WTC11 (cell line): ENCODE measurements around the gene TKTL1. TPM values are rescaled to one million over a fixed set of nuclear protein-coding genes. Genes with fewer than 3 reads are reported as not detected.

Experiments used
- ATAC-seq: fragments of 200-7000 bp; cut with Tn5 transposase; 2 replicates; pipeline ENCODE4 v1.10.0; 2021; ENCODE audit warnings: mild to moderate bottlenecking, moderate library complexity
- CTCF ChIA-PET: fragments of 300-600 bp; sonication (Branson Sonifier 250); formaldehyde crosslinking; loops from one replicate; lab custom pipeline; 2021; ENCODE audit warnings: antibody characterized with exemption; lab: Charles Lee
- POLR2A ChIA-PET: fragments of 350-600 bp; sonication (Branson Sonifier 250); formaldehyde crosslinking; loops from one replicate; lab custom pipeline; 2021; ENCODE audit warnings: antibody characterized with exemption; lab: Charles Lee
- DNase-seq: peaks from one replicate; pipeline ENCODE4 v3.0.0; 2021; ENCODE audit warnings: low spot score
- H3K27ac Mint-ChIP-seq: 2 replicates; pipeline ENCODE4 v1.8.0; 2021; ENCODE audit warnings: mixed read lengths
- H3K27me3 Mint-ChIP-seq: 2 replicates; pipeline ENCODE4 v1.8.0; 2021; ENCODE audit warnings: low read depth, mild to moderate bottlenecking, moderate library complexity, mixed read lengths
- H3K36me3 Mint-ChIP-seq: 2 replicates; pipeline ENCODE4 v1.8.0; 2021; ENCODE audit warnings: mixed read lengths
- H3K4me1 Mint-ChIP-seq: 2 replicates; pipeline ENCODE4 v1.8.0; 2022; ENCODE audit warnings: mixed read lengths
- H3K4me3 Mint-ChIP-seq: 2 replicates; pipeline ENCODE4 v1.8.0; 2021; ENCODE audit warnings: mild to moderate bottlenecking, moderate library complexity, mixed read lengths
- H3K9me3 Mint-ChIP-seq: 2 replicates; pipeline ENCODE4 v1.8.0; 2021; ENCODE audit warnings: mixed read lengths
- FOXK1 ChIP-seq: sonication (generic); formaldehyde crosslinking; IDR thresholded peaks from 2 replicates; pipeline ENCODE4 v1.8.0; 2022; ENCODE audit warnings: mild to moderate bottlenecking, moderate library complexity, missing genetic modification reagents
- GRHL2 ChIP-seq: fragments of 250-450 bp; sonication (Bioruptor Pico); IDR thresholded peaks from 2 replicates; pipeline ENCODE4 v1.8.0; 2022; ENCODE audit warnings: mild to moderate bottlenecking, moderate library complexity; ENCODE audit not compliant: insufficient replicate concordance, severe bottlenecking
- MYBL2 ChIP-seq: sonication (generic); formaldehyde crosslinking; IDR thresholded peaks from 2 replicates; pipeline ENCODE4 v1.8.1; 2023; ENCODE audit warnings: mild to moderate bottlenecking, moderate library complexity, missing genetic modification reagents
- SMAD3 ChIP-seq: sonication (generic); formaldehyde crosslinking; IDR thresholded peaks from 2 replicates; pipeline ENCODE4 v1.8.0; 2022; ENCODE audit warnings: missing genetic modification reagents, mild to moderate bottlenecking, borderline replicate concordance
- SOX15 ChIP-seq: fragments of 250-450 bp; sonication (Bioruptor Pico); IDR thresholded peaks from 2 replicates; pipeline ENCODE4 v1.9.0; 2021; ENCODE audit warnings: mild to moderate bottlenecking
- SP1 ChIP-seq: sonication (generic); formaldehyde crosslinking; conservative IDR thresholded peaks from 2 replicates; pipeline ENCODE4 v1.8.1; 2022; ENCODE audit warnings: missing genetic modification reagents
- ZNF317 ChIP-seq: sonication (generic); formaldehyde crosslinking; IDR thresholded peaks from 2 replicates; pipeline ENCODE4 v1.8.1; 2023; ENCODE audit warnings: low read depth, mild to moderate bottlenecking, moderate library complexity, missing genetic modification reagents, borderline replicate concordance
- total RNA-seq: library from RNA; stranded (reverse); gene quantifications from 3 replicates; pipeline ENCODE4 v1.2.3, GENCODE V29; 2021
- TF ChIP-seq, protein P1 (sequence below): sonication (generic); formaldehyde crosslinking; IDR thresholded peaks from 2 replicates; pipeline ENCODE4 v1.8.1; 2022; ENCODE audit warnings: mild to moderate bottlenecking, moderate library complexity, missing genetic modification reagents
- TF ChIP-seq, protein P2 (sequence below): sonication (generic); formaldehyde crosslinking; IDR thresholded peaks from 2 replicates; pipeline ENCODE4 v1.8.1; 2023; ENCODE audit warnings: mild to moderate bottlenecking, missing genetic modification reagents, borderline replicate concordance
- TF ChIP-seq, protein P3 (sequence below): sonication (generic); formaldehyde crosslinking; conservative IDR thresholded peaks from 2 replicates; pipeline ENCODE4 v1.8.1; 2023; ENCODE audit warnings: mild to moderate bottlenecking, low read depth, missing genetic modification reagents, moderate library complexity
- TF ChIP-seq, protein P4 (sequence below): sonication (generic); formaldehyde crosslinking; IDR thresholded peaks from 2 replicates; pipeline ENCODE4 v1.8.1; 2022; ENCODE audit warnings: low read depth, missing genetic modification reagents, borderline replicate concordance
- TF ChIP-seq, protein P5 (sequence below): sonication (generic); formaldehyde crosslinking; IDR thresholded peaks from 2 replicates; pipeline ENCODE4 v1.8.0; 2022; ENCODE audit warnings: missing genetic modification reagents
- TF ChIP-seq, protein P6 (sequence below): sonication (generic); formaldehyde crosslinking; IDR thresholded peaks from 2 replicates; pipeline ENCODE4 v1.8.0; 2022; ENCODE audit warnings: mild to moderate bottlenecking, missing genetic modification reagents
- TF ChIP-seq, protein P7 (sequence below): sonication (generic); formaldehyde crosslinking; IDR thresholded peaks from 2 replicates; pipeline ENCODE4 v1.8.1; 2023; ENCODE audit warnings: mild to moderate bottlenecking, missing genetic modification reagents, moderate library complexity

TKTL1 gene
- total RNA-seq, 1 experiment from 2014 or later: 0.46 TPM

DNA sequence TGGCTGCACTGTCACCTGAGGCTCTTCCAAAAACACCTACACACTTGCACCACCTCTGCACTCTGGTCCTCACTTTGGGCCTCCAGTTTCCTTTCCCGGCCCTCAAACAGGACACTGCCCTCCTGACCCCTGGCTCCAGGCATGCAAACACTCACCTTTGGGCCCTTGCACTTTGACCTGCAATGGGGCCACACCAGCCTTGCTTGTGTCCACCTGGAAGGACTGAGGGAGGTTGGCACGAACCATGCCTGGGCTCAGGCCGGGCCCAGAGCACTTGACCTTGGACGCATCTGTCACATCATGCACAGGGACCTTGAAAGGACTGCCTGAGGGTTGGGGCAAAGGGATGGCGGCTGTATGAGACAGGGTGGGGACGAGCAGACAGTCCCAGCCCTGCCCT lies 63.2 kb downstream of the TKTL1 start (continued):
- no peak for TF ChIP-seq ZNF317

DNA sequence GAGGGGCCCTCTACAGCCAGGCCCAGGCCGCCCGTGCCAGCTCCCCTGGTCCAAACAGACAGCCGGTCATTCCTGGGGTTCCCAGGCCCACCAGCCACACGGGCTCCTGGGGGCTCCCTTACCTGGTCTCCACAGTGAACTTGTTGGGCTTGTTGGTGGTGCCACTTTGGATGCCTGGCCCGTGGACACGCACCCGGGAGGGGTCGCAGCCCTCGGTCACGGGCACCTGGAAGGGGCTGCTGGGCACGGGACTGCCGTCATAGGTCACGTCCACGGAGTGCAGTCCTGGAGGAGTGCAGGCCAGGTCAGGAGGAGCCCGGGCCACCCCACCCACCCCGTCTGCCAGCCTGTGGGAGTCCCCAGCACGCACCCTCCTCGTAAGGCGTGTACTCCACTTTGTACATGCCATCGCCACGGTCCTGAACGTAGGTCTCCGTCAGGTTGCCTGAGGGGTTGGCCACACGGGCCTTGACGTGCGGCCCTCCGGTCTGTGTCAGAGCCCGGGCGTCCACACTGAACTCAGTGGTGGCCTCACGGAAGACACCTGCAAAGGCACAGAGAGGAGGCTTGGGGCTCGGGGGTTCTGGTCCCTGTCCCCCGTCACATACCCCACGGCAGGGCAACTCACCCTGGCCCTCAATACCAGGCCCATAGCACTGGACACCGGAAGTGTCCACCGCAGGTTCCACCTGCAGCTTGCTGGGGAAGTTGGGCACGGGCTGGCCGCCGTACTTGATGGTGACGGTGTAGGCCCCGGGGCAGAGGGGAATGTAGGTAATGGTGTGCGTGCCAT lies 64.0 kb downstream of the TKTL1 start:
- Mint-ChIP-seq H3K4me3 (no peak overlapping the region), H3K27ac (no peak overlapping the region), H3K36me3 (peaks cover 44% of the 10 kb centered on the region), H3K9me3 (no peaks in the 10 kb centered on the region), H3K27me3 (no peaks in the 10 kb centered on the region), H3K4me1 (no peaks in the 10 kb centered on the region)
- no peak for DNase-seq
- ATAC-seq: no peak
- ChIA-PET CTCF (no interaction called here), POLR2A (no interaction called here)
- TF ChIP-seq, protein P1, sequence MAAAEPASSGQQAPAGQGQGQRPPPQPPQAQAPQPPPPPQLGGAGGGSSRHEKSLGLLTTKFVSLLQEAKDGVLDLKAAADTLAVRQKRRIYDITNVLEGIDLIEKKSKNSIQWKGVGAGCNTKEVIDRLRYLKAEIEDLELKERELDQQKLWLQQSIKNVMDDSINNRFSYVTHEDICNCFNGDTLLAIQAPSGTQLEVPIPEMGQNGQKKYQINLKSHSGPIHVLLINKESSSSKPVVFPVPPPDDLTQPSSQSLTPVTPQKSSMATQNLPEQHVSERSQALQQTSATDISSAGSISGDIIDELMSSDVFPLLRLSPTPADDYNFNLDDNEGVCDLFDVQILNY (CRISPR knock-in tag): no peak
- TF ChIP-seq, protein P2, sequence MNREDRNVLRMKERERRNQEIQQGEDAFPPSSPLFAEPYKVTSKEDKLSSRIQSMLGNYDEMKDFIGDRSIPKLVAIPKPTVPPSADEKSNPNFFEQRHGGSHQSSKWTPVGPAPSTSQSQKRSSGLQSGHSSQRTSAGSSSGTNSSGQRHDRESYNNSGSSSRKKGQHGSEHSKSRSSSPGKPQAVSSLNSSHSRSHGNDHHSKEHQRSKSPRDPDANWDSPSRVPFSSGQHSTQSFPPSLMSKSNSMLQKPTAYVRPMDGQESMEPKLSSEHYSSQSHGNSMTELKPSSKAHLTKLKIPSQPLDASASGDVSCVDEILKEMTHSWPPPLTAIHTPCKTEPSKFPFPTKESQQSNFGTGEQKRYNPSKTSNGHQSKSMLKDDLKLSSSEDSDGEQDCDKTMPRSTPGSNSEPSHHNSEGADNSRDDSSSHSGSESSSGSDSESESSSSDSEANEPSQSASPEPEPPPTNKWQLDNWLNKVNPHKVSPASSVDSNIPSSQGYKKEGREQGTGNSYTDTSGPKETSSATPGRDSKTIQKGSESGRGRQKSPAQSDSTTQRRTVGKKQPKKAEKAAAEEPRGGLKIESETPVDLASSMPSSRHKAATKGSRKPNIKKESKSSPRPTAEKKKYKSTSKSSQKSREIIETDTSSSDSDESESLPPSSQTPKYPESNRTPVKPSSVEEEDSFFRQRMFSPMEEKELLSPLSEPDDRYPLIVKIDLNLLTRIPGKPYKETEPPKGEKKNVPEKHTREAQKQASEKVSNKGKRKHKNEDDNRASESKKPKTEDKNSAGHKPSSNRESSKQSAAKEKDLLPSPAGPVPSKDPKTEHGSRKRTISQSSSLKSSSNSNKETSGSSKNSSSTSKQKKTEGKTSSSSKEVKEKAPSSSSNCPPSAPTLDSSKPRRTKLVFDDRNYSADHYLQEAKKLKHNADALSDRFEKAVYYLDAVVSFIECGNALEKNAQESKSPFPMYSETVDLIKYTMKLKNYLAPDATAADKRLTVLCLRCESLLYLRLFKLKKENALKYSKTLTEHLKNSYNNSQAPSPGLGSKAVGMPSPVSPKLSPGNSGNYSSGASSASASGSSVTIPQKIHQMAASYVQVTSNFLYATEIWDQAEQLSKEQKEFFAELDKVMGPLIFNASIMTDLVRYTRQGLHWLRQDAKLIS (CRISPR knock-in tag): no peak
- no peak for TF ChIP-seq SP1 (CRISPR knock-in tag)
- TF ChIP-seq, protein P3, sequence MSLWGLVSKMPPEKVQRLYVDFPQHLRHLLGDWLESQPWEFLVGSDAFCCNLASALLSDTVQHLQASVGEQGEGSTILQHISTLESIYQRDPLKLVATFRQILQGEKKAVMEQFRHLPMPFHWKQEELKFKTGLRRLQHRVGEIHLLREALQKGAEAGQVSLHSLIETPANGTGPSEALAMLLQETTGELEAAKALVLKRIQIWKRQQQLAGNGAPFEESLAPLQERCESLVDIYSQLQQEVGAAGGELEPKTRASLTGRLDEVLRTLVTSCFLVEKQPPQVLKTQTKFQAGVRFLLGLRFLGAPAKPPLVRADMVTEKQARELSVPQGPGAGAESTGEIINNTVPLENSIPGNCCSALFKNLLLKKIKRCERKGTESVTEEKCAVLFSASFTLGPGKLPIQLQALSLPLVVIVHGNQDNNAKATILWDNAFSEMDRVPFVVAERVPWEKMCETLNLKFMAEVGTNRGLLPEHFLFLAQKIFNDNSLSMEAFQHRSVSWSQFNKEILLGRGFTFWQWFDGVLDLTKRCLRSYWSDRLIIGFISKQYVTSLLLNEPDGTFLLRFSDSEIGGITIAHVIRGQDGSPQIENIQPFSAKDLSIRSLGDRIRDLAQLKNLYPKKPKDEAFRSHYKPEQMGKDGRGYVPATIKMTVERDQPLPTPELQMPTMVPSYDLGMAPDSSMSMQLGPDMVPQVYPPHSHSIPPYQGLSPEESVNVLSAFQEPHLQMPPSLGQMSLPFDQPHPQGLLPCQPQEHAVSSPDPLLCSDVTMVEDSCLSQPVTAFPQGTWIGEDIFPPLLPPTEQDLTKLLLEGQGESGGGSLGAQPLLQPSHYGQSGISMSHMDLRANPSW (CRISPR knock-in tag): no peak
- no peak for TF ChIP-seq MYBL2 (CRISPR knock-in tag)

DNA sequence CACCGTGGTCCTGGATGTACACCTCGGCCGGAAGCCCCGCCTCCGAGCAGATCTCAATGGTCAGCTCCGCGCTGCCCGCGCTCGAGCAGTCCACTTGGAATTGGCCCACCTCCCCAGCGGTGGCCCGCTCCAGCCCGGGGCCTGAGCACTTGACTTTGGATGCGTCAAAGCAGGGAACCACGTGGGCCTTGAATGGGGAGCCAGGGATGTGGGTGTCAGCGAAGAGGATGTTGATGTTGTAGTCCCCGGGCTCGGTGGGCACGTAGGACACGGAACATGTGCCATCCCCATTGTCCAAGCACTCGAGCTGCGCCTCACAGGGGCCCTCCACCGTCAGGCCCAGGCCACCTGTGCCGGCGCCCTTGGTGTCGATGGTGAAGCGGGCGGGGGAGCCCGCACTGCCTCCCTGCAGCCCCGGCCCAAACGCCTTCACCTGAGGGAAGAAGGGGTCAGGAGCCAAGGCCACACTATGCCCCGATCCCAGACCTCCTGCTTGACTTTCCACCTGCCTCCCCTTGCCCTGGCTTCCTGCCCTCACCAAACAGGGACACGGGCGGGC lies 64.6 kb downstream of the TKTL1 start:
- no peaks in the 10 kb centered on the region for H3K9me3 Mint-ChIP-seq

More for the DNA sequence above, 64.6 kb downstream of the TKTL1 start:
- POLR2A ChIA-PET: no interaction called here
- peaks cover 48% of the 10 kb centered on the region for H3K36me3 Mint-ChIP-seq
- no peak for TF ChIP-seq FOXK1 (CRISPR knock-in tag)
- no peak for TF ChIP-seq GRHL2 (CRISPR knock-in tag)
- TF ChIP-seq, protein P4, sequence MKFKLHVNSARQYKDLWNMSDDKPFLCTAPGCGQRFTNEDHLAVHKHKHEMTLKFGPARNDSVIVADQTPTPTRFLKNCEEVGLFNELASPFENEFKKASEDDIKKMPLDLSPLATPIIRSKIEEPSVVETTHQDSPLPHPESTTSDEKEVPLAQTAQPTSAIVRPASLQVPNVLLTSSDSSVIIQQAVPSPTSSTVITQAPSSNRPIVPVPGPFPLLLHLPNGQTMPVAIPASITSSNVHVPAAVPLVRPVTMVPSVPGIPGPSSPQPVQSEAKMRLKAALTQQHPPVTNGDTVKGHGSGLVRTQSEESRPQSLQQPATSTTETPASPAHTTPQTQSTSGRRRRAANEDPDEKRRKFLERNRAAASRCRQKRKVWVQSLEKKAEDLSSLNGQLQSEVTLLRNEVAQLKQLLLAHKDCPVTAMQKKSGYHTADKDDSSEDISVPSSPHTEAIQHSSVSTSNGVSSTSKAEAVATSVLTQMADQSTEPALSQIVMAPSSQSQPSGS: no peak
- TF ChIP-seq SOX15 (CRISPR knock-in tag): no peak
- TF ChIP-seq, protein P5, sequence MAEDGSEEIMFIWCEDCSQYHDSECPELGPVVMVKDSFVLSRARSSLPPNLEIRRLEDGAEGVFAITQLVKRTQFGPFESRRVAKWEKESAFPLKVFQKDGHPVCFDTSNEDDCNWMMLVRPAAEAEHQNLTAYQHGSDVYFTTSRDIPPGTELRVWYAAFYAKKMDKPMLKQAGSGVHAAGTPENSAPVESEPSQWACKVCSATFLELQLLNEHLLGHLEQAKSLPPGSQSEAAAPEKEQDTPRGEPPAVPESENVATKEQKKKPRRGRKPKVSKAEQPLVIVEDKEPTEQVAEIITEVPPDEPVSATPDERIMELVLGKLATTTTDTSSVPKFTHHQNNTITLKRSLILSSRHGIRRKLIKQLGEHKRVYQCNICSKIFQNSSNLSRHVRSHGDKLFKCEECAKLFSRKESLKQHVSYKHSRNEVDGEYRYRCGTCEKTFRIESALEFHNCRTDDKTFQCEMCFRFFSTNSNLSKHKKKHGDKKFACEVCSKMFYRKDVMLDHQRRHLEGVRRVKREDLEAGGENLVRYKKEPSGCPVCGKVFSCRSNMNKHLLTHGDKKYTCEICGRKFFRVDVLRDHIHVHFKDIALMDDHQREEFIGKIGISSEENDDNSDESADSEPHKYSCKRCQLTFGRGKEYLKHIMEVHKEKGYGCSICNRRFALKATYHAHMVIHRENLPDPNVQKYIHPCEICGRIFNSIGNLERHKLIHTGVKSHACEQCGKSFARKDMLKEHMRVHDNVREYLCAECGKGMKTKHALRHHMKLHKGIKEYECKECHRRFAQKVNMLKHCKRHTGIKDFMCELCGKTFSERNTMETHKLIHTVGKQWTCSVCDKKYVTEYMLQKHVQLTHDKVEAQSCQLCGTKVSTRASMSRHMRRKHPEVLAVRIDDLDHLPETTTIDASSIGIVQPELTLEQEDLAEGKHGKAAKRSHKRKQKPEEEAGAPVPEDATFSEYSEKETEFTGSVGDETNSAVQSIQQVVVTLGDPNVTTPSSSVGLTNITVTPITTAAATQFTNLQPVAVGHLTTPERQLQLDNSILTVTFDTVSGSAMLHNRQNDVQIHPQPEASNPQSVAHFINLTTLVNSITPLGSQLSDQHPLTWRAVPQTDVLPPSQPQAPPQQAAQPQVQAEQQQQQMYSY (CRISPR knock-in tag): no peak
- TF ChIP-seq ZNF317: no peak
- TF ChIP-seq, protein P6, sequence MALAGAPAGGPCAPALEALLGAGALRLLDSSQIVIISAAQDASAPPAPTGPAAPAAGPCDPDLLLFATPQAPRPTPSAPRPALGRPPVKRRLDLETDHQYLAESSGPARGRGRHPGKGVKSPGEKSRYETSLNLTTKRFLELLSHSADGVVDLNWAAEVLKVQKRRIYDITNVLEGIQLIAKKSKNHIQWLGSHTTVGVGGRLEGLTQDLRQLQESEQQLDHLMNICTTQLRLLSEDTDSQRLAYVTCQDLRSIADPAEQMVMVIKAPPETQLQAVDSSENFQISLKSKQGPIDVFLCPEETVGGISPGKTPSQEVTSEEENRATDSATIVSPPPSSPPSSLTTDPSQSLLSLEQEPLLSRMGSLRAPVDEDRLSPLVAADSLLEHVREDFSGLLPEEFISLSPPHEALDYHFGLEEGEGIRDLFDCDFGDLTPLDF (CRISPR knock-in tag): no peak
- TF ChIP-seq SMAD3: no peak
- TF ChIP-seq, protein P7, sequence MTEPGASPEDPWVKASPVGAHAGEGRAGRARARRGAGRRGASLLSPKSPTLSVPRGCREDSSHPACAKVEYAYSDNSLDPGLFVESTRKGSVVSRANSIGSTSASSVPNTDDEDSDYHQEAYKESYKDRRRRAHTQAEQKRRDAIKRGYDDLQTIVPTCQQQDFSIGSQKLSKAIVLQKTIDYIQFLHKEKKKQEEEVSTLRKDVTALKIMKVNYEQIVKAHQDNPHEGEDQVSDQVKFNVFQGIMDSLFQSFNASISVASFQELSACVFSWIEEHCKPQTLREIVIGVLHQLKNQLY (CRISPR knock-in tag): no peak
- no peaks in the 10 kb centered on the region for H3K4me1 Mint-ChIP-seq
- no peaks in the 10 kb centered on the region for H3K27me3 Mint-ChIP-seq
- H3K4me3 Mint-ChIP-seq: no peak overlapping the region
- CTCF ChIA-PET: no interaction called here
- no peak for ATAC-seq
- DNase-seq: no peak
- H3K27ac Mint-ChIP-seq: no peak overlapping the region
